ENCODE results near the gene PI16. TPM values are rescaled to one million over a fixed set of nuclear protein-coding genes. Genes with fewer than 3 reads are reported as not detected.

Gene PI16
- total RNA-seq, 1 donor from 2014 or later: 33.5 TPM

DNA sequence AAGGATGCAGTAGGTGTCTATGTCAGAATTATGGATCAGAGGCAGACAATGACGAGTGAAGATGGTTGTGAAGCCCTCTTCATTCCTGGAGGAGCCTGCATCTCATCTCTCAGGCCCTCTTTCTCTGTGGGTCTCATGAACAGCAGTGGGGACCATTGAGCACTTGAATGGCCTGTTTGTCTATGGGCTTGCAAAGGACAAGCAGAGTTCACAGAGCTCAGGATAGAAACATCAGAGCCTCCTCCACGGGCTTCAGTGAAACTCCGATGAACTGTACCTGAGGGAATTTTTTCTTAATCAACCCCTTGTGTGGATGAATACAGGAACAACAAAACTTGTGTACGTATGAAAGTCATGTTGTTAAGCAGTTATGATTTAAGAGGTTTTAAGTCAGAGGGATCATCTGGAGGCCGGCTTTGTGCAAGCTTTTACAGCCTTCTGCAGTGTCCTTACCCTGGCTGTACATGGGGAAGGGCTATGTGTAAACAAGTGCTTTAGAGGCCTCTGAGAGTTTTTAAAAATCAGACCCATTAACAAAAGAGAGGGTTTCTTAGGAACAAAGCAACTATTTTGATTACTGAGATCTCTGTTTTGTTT, 29.7 kb upstream of the PI16 start:
- peaks cover 0 to 4% of the 10 kb centered on the region in 2 donors for H3K4me1 ChIP-seq
- TF ChIP-seq, protein P1, sequence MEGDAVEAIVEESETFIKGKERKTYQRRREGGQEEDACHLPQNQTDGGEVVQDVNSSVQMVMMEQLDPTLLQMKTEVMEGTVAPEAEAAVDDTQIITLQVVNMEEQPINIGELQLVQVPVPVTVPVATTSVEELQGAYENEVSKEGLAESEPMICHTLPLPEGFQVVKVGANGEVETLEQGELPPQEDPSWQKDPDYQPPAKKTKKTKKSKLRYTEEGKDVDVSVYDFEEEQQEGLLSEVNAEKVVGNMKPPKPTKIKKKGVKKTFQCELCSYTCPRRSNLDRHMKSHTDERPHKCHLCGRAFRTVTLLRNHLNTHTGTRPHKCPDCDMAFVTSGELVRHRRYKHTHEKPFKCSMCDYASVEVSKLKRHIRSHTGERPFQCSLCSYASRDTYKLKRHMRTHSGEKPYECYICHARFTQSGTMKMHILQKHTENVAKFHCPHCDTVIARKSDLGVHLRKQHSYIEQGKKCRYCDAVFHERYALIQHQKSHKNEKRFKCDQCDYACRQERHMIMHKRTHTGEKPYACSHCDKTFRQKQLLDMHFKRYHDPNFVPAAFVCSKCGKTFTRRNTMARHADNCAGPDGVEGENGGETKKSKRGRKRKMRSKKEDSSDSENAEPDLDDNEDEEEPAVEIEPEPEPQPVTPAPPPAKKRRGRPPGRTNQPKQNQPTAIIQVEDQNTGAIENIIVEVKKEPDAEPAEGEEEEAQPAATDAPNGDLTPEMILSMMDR (IDR thresholded peaks at IDR 0.05): no peak
- H3K27ac ChIP-seq: no peak overlapping the region
- intact Hi-C loops (cut with DNase I): no loop called here
- H3K9me3 ChIP-seq: no peaks in the 10 kb centered on the region
- no peak overlapping the region for H3K4me3 ChIP-seq
- H3K36me3 ChIP-seq: peaks cover 32 to 43% of the 10 kb centered on the region in 2 donors
- DNase-seq (ENCODE audit: low spot score in 2 of 2): no peak
- H3K27me3 ChIP-seq: no peaks in the 10 kb centered on the region

GRCh38 chr6:36925809-36926208, 28.7 kb upstream of the PI16 start:
- Histone ChIP-seq H3K4me1 (peaks cover 0 to 4% of the 10 kb centered on the region in 2 donors), H3K27ac (no peak overlapping the region), H3K9me3 (no peaks in the 10 kb centered on the region), H3K4me3 (no peak overlapping the region), H3K36me3 (peaks cover 23 to 37% of the 10 kb centered on the region in 2 donors), H3K27me3 (no peaks in the 10 kb centered on the region)
- intact Hi-C loops (cut with DNase I): no loop called here
- no peak for DNase-seq (ENCODE audit: low spot score in 2 of 2)
- TF ChIP-seq, protein P1 (IDR thresholded peaks at IDR 0.05): no peak

- H3K36me3 ChIP-seq: peaks cover 21 to 27% of the 10 kb centered on the region in 2 donors
- TF ChIP-seq, protein P1 (IDR thresholded peaks at IDR 0.05): no peak
- no peak for DNase-seq (ENCODE audit: low spot score in 2 of 2)
- H3K4me3 ChIP-seq: no peak overlapping the region
- H3K27ac ChIP-seq: peak overlapping the region in 1 of 2 donors; percentile 22
- intact Hi-C loops (cut with DNase I): no loop called here
- H3K9me3 ChIP-seq: no peaks in the 10 kb centered on the region
- no peaks in the 10 kb centered on the region for H3K27me3 ChIP-seq
- peaks cover 0 to 4% of the 10 kb centered on the region in 2 donors for H3K4me1 ChIP-seq
These were observed 27.6 kb upstream of the PI16 start for GRCh38 chr6:36926708-36927513.

DNA sequence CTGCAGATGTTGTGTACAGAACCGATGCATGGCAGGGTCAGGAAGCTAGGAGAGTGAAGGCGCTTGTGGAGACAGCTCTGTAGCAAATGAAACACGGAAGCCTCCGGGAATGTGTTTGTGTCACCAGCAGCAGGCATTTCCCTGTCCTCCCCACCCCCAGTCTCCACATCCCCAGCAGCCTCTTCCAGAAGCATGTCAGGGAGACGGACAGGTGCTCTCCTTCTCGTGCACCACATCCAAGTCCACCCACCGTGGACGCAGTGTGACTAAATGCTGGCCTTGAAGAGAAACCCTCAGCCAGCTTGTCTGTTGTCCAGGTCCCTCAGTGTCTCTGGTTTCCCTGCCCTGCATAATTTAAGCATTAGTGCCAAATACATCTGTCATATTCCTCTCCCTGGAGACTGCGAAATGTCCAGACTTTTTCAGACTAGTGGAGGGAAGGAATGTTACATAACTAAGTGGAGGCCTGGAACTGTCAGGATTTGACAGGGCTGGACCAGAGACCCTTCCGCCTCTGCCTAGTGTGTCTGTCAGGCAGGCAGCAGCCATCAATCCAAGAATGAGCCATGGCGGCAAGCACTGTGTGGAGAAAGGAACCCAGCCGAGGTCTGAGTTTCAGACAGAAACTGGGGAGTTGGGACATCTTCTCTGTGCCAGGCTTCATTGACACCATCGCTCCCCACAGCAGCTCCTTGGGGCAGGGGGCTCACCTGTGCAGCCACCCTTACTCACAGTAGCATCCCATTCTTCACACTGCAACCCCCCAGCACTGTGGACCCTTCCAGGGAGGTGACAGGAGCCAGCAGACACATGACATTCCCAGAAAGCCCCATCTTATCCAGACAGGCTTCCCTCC, 26.6 kb upstream of the PI16 start:
- H3K36me3 ChIP-seq: peaks cover 21 to 23% of the 10 kb centered on the region in 2 donors
- H3K27ac ChIP-seq: peak overlapping the region in 1 of 2 donors; percentile 22
- no peaks in the 10 kb centered on the region for H3K9me3 ChIP-seq
- H3K4me3 ChIP-seq: no peak overlapping the region
- no peaks in the 10 kb centered on the region for H3K27me3 ChIP-seq
- no peak for DNase-seq (ENCODE audit: low spot score in 2 of 2)
- TF ChIP-seq, protein P1 (IDR thresholded peaks at IDR 0.05): no peak
- intact Hi-C loops (cut with DNase I): no loop called here
- peaks cover 0 to 4% of the 10 kb centered on the region in 2 donors for H3K4me1 ChIP-seq

DNA sequence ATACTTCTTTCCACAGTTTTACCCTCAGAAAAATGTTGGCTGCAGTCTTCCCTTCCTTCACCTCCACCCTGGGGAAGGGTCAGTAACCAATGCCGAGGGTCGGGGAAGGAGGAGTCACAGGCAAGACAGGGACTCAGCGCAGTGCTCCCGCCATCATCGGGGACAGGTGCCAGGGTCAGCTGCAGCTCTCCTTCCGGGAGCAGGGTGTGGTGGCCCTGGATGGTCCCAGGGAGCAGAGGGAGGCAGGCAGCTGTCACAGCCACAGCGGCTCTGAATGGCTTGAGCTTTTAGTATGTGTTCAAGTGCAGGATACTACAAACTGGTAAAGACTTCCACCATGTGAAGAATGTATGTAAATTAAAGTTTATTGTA, 26.0 kb upstream of the PI16 start:
- H3K27ac ChIP-seq: no peak overlapping the region
- H3K4me3 ChIP-seq: no peak overlapping the region
- H3K4me1 ChIP-seq: peaks cover 0 to 4% of the 10 kb centered on the region in 2 donors
- peaks cover 15 to 17% of the 10 kb centered on the region in 2 donors for H3K36me3 ChIP-seq
- TF ChIP-seq, protein P1 (IDR thresholded peaks at IDR 0.05): no peak
- DNase-seq (ENCODE audit: low spot score in 2 of 2): no peak
- no peaks in the 10 kb centered on the region for H3K9me3 ChIP-seq
- no peaks in the 10 kb centered on the region for H3K27me3 ChIP-seq
- intact Hi-C loops (cut with DNase I): no loop called here

Measured in ascending aorta (tissue), 2 donors.